ENCODE data around the gene TM4SF1.

TM4SF1 gene

DNA sequence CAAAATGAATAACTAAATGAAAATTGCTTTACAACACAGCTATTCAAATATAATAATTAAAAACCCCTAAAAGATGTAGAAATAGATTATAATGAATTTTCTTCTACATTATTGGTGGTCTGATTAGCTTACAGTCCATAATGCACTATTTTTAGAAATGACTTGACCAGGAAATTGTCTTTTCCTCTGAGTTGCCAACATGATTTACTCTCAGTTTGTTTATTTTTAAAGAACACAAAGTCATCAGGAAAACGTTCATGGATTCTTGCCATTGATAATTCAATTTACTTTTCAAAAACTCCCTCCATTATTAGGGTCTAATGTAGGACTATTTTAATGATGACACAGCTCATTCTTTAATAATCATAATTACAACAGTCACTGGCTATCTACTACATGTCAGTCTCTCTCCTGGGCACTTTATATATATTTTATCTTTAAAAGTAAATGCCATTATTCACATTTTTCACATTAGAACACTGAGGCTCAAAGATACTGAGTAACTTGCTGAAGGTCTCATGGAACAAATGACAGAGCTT lies 45.2 kb downstream of the TM4SF1 start:
- TF ChIP-seq, protein P1, sequence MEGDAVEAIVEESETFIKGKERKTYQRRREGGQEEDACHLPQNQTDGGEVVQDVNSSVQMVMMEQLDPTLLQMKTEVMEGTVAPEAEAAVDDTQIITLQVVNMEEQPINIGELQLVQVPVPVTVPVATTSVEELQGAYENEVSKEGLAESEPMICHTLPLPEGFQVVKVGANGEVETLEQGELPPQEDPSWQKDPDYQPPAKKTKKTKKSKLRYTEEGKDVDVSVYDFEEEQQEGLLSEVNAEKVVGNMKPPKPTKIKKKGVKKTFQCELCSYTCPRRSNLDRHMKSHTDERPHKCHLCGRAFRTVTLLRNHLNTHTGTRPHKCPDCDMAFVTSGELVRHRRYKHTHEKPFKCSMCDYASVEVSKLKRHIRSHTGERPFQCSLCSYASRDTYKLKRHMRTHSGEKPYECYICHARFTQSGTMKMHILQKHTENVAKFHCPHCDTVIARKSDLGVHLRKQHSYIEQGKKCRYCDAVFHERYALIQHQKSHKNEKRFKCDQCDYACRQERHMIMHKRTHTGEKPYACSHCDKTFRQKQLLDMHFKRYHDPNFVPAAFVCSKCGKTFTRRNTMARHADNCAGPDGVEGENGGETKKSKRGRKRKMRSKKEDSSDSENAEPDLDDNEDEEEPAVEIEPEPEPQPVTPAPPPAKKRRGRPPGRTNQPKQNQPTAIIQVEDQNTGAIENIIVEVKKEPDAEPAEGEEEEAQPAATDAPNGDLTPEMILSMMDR (conservative IDR thresholded peaks at IDR 0.05; ENCODE audit: low read depth, low read length): no peak
- peak overlapping the region; percentile 44 for H3K4me3 ChIP-seq (ENCODE audit: low read length)
- no peak for DNase-seq (ENCODE audit: low read depth)

DNA sequence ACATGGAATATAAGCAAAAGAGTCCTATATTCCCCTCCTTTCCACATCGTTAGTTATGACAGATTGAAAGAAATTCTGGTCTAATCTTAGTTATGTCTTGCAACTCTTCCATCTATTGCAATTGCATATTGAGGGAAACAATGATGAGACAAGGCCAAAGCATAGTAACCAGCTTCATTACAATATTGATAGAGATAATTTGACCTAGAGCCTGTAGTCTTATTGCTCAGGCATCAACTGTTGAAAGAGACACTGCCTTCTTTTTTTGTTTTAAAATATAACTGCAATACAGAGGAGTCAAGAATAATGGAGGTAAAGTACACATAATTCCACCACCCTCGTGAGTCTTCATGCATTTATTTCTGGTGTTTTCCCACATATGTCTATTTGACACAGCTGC lies 46.1 kb downstream of the TM4SF1 start:
- DNase-seq (ENCODE audit: low read depth): no peak
- TF ChIP-seq, protein P1 (conservative IDR thresholded peaks at IDR 0.05; ENCODE audit: low read depth, low read length): no peak
- peak overlapping the region; percentile 44 for H3K4me3 ChIP-seq (ENCODE audit: low read length)

DNA sequence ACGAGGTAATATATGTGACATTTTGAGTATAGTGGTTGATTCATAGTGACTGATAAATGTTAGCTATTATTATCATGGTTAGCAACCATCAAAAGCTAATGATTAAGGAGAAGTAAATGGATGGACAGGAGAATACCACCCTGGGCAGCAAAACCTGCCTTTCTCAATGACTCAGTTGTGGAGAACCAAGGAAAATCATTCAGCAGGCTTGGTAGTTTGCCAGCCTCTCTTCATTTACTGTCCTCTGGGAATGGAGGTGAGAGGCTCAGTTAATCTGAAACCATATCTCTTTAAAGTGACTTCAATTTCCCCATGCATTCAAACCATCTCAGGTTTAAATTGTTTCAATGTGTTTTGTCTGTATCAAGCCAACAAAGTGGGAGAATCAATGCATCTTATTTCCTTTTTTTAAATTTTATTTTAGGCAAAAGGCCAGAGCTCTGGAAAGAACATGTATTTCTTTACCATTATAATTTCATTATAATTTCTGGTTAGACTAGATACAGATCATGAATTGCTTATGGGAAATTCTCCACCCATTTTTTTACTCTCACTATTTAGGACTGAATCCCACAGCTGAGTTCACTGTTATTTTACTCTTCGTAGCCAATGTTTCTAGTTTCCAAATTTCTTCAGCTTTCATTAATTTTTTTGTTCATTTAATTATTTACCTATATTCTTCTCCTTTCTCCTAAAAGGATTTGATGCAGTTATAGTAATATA lies 46.7 kb downstream of the TM4SF1 start:
- no peak overlapping the region for H3K4me3 ChIP-seq (ENCODE audit: low read length)
- DNase-seq (ENCODE audit: low read depth): no peak
- TF ChIP-seq, protein P1 (conservative IDR thresholded peaks at IDR 0.05; ENCODE audit: low read depth, low read length): no peak

DNA sequence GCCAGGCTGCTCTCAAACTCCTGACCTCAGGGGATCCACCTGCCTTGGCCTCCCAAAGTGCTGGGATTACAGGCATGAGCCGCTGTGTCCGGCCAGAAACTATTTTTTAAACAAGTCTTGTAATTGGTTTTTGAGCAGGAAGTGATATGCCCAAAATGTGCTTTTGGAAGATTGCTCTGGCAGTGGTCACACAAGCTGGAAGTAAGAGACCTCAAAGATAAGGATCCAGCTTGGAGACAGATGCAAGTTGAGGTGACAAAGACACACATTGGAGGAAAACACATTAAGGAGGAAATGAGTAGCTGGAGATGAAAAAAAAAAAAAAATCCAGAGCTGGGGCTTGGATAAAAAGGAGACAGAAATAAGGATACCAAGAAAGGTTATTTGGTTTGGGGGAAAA lies 50.3 kb downstream of the TM4SF1 start:
- no peak overlapping the region for H3K4me3 ChIP-seq (ENCODE audit: low read length)
- TF ChIP-seq, protein P1 (conservative IDR thresholded peaks at IDR 0.05; ENCODE audit: low read depth, low read length): no peak
- DNase-seq (ENCODE audit: low read depth): no peak

DNA sequence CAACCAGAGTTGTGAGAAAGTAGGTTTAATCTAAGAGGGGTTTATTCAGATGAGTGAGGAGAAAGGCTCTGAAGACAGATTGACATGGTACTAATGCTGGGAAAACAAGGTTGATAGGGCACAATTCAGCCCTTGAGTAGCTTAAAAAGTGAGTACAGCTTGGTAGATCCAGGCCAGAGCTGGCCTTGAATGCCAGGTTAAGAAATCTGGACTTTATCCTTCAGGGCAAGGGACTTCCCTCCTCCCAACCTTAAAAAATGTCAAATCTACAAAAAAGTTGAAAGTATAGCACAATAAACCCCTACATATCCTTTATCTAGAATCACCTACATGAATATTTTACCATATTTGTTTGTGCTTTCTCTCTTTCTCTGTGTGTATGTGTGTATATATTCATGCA lies 51.9 kb downstream of the TM4SF1 start:
- TF ChIP-seq, protein P1 (conservative IDR thresholded peaks at IDR 0.05; ENCODE audit: low read depth, low read length): no peak
- H3K4me3 ChIP-seq (ENCODE audit: low read length): no peak overlapping the region
- DNase-seq (ENCODE audit: low read depth): no peak

DNA sequence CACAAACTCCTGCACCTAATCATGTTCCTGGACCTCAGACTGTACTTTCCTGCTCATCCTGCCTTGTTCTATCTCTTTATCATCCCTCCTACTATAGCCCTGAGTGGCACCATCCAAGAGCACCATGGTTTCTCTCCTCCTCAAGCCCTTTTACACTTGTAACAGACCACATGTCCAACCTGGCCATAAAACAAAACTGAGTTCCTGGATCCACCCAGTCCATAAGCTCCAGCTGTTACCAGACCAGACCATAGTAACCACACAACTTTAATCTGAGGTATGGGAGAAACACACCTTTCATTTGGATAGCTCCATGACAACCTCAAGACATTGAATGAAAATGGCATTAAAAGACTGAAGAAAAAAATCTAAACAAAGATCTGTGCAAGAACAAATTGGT lies 53.1 kb downstream of the TM4SF1 start:
- no peak for DNase-seq (ENCODE audit: low read depth)
- H3K4me3 ChIP-seq (ENCODE audit: low read length): no peak overlapping the region
- TF ChIP-seq, protein P1 (conservative IDR thresholded peaks at IDR 0.05; ENCODE audit: low read depth, low read length): no peak

DNA sequence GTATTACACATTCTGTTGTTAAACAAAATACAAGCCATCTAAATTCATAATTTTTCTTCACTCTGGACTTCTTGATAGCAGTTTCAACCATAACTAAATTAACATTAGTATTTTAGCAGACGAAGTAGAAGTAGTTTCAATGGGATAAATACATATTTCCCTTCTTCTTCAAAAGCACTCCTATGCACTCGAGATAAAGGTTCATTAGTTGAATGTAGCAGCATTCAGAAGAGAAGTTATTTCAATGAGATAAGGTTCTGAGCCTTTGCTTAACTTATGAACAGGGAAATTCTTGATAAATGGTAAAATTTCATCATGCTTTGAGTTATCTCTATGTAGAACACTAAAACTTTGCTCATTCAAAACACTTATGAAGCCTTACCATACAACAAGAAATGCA lies 55.8 kb downstream of the TM4SF1 start:
- DNase-seq (ENCODE audit: low read depth): no peak
- H3K4me3 ChIP-seq (ENCODE audit: low read length): no peak overlapping the region
- TF ChIP-seq, protein P1 (conservative IDR thresholded peaks at IDR 0.05; ENCODE audit: low read depth, low read length): no peak

Data from retinal pigment epithelial cell (primary cell).